ENCODE results near the gene ANKRD12.

Gene ANKRD12

DNA sequence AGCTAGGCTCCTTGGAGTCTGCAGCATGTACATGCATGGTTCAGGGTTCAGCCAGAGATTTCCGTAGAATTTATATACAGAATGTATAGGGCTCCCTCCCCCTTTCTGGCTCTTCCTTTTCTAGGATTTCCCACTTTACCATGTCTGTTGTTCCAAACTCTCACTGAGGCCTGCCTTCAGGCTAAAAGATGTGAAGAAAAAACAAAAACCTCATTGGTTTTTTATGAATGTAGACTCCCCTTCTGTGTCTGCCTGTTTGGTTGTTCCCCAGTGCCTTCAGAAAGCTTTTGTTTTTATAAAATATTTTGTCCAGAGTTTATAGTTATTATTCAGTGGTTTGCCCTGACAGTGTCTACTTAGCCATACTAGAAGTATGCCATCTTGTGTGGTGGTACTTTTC lies 30.5 kb upstream of the ANKRD12 start:
- DNase-seq (ENCODE audit: low read depth in 2 of 2): no peak

DNA sequence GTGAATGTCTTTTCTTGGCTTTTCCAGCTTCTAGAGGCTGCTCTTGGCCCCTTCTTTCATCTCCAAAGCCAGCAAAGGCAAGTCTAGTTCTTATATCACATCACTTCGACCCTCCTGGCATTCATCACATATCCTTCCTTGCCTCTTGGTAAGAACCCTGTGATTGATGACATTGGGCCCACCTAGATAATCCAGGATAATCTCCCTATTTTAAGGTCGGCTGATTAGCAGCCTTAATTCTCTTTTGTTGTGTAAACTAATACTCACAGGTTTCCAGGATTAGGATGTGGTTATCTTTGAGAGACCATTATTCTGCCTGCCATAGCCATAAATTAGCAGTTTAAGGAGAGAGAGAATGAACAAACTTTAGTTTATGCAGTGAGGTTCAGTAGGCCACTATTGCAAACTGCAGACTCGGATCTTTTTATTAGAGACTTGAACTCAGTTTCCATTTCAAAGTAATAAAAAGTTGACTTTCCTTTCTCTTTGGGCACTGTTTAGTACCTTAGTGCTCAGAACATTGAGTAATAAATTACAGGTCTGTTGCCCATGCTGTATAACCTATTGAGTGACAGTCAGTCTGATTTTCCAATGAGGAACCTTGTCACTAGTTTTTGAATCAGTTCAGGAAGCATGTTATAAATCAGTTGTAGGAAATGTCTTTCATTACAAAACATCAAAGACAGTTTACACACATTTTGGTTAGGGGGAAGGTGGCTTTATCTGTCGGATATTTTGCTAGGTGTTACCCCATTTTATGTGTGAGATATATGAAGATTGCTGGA lies 29.6 kb upstream of the ANKRD12 start:
- DNase-seq (ENCODE audit: low read depth in 2 of 2): no peak

DNA sequence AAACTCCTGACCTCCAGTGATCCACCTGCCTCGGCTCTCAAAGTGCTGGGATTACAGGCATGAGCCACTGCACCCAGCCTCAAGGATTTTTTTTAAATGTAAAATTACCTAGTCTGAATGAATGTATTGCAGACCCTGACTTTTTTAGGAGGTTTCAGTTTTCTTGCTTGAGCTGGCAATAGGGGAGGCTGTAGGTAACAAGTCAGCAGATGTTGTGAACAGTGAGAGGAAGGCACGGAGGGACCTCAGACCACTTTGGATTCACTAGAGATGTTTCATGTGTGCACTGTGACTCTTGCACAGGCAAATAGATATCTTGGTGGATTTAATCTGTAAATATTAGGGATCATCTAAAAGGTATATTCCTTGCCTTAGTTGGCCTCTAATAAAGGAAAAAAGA lies 27.7 kb upstream of the ANKRD12 start:
- DNase-seq (ENCODE audit: low read depth in 2 of 2): no peak

DNA sequence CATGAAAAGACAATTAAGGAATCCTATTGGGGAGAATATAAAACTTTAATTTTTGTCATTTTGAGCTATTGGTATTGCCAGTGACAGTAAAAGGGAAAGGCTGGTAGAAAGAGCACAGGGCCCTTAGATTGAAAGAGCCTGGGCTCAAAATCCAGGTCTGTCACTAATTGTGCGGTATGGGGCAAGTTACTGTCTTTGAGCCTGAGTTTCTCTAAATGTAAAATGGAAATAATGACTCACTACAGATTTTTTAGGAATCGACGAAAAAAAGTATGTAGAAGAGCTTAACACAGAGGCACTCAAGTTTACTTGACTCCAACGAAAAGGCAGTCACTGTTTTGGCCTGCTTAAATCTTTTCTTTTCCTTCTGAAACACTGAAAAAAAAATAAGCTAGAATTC lies 27.1 kb upstream of the ANKRD12 start:
- DNase-seq (ENCODE audit: low read depth in 2 of 2): no peak

DNA sequence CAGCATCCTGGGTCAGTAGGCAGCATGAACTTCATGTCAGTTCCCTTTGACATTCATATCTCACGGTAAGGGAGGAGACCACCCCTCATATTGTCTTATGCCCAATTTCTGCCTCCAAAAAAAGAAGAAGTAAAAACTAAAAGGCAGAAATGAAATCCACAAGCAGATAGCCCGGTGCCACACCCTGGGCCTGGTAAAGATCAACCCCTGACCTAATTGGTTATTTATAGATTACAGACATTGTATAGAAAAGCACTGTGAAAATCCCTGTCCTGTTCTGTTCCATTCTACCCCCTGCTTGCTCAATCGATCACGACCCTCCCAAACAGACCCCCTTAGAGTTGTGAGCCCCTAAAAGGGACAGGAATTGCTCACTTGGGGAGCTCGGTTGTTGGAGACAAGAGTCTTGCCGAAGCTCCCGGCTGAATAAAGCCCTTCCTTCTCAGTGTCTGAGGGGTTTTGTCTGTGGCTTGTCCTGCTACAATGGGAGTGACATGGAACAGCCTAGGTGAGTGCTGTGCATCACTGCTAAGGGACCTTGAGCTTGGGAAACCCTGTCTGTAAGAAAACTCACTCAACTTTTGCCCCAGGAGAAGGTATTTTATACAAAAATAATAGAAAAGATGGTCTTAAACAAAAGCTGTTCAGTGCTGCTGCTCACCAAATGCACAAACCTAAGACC lies 23.0 kb upstream of the ANKRD12 start:
- DNase-seq (ENCODE audit: low read depth in 2 of 2): no peak

DNA sequence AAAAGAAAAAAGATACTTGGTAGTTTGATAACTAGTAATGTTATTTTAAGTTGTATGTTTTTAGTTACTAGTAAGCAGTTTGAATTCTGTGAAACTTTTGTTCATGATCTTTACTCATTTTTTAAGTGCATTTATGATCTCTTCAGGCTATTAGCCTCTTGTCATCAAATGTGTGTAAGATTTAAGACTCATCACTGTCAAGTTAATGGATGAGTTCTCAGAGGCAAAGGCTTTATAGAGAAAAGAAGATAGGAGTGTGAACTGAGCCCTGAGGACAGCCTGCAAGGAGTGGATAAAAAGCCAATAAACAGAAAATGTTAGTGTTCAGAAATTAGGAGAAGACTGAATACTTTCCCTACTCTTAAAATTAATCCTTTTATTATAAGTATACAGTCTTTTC lies 20.6 kb upstream of the ANKRD12 start:
- no peak for DNase-seq (ENCODE audit: low read depth in 2 of 2)

DNA sequence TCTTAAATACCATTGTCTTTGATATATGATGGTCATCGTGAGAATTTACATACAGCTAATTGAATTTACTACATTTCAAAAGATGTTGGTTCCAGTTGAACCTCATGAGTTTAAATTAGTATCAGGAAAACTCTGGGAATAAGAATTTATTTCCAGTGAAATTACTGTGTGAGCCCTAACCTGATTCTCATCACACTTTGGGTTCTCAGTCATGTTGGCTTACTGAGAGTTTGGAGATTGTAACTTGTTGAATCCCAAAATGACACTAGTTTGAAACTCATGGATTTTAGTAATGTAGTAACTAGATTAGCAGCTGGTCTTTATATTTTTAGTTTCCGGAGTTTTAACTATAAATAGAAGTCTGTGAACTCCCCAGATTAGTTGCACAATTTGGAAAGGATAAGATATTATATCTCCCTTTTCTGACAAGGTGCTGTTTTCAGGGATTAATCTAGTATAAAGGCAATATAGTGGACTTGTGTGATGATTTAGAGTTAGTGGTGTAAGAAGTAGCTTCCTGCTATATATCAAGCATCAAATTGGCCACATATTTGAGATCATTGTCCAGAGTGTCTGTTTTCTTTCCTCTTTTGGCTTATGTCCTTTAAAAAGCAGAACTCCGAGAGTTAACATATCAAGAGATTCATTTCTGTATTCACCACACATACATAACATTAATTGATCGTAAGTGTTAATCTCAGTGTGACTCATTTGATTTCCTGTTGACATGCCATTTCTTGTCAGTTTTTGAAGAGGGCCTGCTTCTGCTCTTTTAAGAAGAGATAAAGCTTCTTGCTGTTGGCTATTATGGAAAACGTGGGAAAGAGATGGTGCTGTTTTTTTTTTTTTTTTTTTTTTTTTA lies 18.4 kb upstream of the ANKRD12 start:
- DNase-seq (ENCODE audit: low read depth in 2 of 2): no peak

DNA sequence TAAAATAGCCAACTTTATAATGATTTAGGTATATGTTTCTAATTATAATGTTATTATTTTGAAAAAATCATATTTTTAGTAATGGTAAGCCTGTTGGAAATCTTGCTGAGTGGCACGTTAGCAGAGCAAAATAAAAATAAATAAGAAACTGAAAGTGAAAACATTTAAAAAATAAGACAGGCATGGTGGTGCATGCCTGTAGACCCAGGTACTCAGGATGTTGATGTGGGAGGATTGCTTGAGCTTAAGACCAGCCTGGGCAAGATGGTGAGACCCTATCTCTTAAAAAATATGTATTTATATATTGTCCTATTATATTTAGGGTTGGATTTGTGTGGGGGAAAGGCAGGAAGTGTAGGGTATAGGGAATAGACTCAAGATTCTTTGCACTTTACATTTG lies 15.8 kb upstream of the ANKRD12 start:
- DNase-seq (ENCODE audit: low read depth in 2 of 2): no peak

DNA sequence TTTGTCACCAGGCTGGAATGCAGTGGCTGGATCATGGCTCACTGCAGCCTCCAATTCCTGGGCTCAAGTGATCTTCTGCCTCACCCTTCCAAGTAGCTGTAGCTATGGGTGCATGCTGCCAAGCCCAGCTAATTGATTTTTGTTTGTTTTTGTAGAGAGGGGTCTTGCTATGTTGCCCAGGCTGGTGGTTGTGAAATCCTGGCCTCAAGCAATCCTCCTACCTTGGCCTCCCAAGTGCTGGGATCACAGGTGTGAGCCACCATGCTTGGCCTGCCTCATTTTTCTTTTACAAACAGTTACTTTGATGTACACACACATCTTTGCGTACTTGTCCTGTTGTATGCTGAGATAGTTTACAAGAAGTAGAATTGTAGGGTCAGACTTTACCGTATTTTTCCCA lies 13.1 kb upstream of the ANKRD12 start:
- DNase-seq (ENCODE audit: low read depth in 2 of 2): no peak

DNA sequence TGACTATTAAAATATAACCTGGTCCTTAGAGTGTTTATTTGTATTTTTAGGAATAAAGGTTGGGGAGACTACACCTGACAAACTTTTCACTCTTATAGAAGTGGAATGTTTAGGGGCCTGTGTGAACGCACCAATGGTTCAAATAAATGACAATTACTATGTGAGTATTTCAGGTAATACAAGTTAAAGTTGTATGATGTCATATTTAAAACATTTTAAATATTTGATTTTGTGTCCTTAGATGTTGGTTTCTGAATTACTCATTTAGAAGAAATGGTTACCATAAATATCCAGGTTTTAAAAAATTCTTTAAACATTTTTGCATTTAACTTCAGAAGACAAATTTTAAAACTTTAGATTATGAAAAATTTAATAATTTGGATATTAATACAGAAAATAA lies 11.8 kb upstream of the ANKRD12 start:
- no peak for DNase-seq (ENCODE audit: low read depth in 2 of 2)

DNA sequence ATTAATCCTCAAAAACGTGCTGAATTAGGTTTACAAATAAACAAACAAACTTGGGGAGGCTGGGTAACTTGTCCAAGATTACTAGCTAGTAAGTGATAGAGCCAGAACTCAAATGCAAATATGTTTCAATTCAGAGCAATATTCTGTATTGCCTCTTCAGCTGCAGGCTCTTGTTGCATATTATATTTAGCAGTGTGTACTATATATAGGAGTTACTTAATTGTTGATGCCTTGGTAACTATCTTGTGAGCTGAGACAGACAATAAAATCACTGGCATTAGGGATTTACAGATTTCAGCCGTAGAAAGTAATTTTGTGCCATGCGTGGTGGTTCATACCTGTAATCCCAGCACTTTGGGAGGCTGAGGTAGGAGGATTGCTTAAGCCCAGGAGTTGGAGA lies 10.2 kb upstream of the ANKRD12 start:
- no peak for DNase-seq (ENCODE audit: low read depth in 2 of 2)

DNA sequence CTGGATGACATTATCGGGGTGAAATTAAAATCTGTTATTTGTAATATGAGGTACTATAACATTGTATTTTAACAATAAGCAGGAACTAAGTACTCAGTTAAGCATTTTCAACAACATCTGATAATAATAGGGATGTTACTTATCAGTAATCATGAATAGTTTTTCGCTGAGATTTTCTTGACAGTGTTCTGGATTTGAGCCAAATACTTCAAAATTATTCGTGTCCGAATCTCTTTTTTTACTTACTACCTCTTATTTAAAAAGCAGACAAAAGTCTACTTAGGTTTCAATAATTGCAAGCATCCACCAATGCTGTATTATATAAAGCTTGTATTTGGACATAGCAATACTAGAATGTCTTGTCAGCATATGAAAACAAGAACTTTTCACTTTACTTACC lies 6.4 kb upstream of the ANKRD12 start:
- DNase-seq (ENCODE audit: low read depth in 2 of 2): no peak

DNA sequence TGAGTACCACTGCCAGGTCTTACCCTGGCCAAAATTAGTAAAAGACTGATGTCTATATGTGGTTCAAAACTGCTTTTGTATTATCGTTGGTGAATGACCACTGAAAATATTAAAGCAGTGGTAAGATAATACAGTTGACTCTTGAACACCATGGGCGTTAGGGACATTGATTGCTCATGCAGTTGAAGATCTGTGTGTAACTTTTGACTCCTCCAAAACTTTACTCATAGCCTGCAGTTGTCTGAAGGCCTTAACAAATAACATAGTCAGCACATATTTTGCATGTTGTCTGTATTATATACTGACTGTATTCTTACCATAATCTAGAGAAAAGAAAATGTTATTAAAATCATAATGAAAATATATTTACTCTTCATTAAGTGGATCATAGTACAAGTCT lies 5.8 kb upstream of the ANKRD12 start:
- no peak for DNase-seq (ENCODE audit: low read depth in 2 of 2)

DNA sequence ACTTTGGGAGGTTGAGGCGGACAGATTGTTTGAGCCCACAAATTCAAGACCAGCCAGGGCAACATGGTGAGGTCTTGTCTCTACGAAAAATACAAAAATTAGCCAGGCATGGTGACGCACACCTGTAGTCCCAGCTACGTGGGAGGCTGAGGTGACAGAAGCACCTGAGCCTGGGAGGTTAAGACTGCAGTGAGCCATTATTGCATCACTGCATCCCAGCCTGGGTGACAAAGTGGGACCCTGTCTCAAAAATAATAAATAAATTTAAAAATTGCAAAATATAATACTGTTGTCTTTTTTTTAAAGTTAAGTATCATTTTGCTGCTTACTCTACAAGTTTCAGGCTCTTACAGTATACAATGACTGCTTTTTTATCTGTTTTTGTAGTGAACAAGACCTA lies 4.0 kb upstream of the ANKRD12 start:
- no peak for DNase-seq (ENCODE audit: low read depth in 2 of 2)

DNA sequence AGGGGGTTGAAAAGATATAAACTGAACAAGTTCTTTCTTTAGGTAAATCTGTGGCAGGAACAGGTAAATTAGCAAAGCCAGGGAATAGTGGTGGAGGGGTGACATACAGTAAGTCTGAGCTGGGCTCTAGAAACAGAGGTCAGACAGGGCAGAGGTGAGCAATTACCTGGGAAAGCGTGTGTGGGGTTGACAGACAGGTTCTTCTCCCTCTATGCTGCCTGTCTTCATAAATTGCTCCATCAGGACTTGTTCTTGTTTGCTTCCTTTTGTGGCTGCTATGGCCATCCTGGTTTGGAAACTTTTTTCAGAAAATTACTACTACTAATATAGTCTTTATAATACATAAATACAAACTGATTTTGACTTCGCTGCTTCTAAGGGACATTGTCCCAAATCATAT lies 3.4 kb upstream of the ANKRD12 start:
- DNase-seq (ENCODE audit: low read depth in 2 of 2): no peak

DNA sequence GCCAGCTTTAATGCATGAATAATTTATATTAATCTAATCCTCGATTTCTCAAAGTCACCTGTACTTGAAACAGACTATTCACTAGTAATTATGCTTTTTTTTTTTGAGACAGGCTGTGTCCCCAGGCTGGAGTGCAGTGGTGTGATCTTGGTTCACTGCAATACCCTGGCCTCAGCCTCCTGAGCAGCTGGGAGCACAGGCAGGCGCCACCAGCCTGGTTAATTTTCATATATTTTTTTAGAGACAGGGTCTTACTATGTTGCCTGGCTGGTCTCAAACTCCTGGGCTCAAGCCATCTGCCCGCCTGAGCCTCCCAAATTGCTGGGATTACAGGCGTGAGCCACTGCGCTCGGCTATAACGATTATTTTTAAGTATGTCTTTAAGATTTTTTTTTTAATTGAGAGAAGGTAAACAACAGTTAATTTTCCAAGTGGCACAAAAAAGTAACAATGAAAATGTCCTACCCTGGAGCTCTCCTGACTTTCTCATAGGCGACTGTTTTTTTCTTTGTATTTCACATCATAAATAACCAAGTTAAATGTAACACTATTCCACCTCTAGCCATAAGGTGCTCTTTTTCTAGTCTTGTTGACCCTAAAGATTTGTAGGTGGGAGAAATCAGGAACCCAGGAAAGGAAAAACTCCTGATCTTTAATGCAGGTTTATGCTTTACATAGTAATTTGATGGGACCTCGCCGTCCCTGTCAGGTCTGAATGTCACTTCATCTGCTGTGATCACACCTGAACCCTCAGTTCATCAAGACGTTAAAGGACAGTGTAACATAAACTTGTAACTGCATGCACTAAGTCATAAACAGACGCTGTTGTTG lies 1.3 kb upstream of the ANKRD12 start:
- DNase-seq (ENCODE audit: low read depth in 2 of 2): no peak

DNA sequence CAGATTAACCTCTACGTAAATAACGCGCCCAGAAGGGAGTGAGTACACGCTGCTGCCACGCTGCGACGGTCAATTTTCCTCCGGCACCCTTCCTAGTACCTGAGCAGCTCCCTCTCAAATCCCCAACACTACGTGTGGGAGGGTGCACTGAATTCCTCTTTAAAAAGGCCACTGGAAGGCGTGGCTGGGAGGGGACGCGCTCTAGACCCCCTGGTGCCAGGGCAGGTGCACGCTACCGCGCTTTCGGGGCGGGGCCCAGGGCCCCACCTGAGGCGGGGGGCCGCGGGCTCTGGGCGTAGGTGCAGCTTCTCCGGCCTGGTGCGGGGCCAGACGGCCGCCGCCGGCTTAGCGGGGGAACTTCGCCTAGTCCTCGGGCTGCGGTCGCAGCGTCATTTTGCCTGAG lies 668 bp upstream of the ANKRD12 start:
- DNase-seq (ENCODE audit: low read depth in 2 of 2): peak in 1 of 2 donors; percentile 13

DNA sequence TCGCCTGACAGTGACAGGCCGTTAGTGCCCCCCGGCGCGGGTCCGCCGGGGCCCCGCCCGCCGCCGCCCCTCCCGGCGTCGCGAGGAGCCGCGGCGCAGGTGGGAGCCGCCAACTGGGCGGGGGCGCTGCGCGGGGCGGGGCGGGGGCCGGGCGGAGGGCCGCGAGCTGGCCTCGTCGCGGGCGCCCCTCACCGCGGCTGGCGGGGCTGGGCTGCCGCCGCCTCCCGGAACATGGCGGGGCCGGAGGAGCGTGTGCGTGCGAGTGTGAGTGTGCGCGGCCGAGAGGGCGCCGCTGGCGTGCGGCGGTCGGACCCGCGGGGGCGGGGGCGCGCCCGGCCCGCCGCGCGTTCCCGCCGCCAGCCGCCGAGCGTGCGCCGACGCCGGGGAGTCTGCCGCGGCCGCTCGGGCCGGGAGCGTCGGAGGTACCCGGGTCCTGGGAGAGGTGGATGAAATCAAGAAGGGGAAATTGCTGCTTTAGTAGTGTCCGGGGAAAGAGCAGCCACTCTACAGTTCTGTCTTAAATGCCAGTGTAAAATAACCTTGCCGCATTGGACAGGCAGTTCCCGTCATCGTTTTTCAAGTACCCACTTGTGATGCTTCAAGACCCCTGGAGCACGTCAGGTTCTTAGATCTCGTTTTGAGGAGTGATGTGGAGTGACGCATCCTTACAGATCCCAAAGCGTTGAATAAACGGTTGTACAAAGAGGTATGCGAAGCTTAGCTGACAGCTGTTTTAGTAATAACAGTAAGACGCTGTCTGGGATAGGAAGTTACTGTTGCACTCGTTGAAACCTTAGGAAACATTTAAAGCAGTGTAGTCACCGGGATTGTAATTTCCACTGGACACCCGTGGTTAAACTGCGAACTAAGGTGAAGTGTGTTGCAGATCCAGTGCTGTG lies 836 bp downstream of the ANKRD12 start:
- DNase-seq (ENCODE audit: low read depth in 2 of 2): peak; percentile 42 to 53

DNA sequence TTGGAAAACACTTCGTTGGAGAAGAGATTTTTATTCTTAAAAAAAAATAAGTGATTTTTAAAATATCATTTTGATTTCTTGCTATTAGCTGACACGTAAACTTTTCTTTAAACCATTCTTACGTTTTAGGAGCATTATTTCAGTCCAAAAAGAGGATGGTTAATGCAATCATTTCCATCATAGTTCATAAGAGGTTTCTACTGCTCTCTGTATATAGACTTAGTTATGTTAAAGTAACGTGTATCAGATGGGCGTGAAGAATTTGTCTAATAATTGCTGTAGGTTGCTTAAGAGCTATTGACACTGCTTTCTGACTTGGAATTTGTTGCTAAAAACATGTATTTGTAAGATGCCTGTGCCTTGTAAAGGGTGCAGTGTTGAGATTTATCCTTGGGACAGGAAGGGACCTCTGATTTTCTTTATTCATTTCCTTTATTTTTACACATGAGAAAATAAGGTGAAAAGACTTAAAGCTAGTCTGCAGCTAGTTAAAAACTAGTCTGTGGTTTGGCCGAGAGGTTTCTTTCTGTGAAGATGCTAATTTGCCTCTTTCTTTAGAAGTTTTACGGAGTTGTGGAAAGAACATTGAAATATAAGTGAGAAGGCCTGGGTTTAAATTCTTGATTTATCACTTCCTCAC lies 2.9 kb downstream of the ANKRD12 start:
- DNase-seq (ENCODE audit: low read depth in 2 of 2): no peak

DNA sequence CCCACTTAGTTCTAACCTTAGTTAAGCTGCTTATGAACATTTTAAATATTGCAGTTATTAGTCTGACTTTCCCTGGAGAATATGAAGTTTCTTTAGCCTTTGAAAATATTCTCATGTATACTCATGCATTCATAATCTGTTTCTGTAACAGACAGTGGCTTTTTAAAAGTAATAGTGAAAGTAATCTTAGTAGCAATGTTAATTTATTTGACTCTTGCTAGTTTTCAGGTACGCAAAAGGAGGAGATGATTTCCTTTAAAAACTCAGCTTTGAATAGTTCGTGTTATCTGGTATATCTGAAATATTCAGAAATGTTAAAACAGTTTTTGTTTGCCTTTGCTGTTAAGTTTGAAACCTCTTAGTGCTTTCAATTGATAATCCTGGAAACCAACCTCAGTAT lies 3.8 kb downstream of the ANKRD12 start:
- no peak for DNase-seq (ENCODE audit: low read depth in 2 of 2)

Measured in stimulated activated CD4-positive, alpha-beta T cell treated with anti-CD3 and anti-CD28 coated beads, Interleukin-15, amount 100 ng/mL, for 48 hours (primary cell).